Measurements from ENCODE around the gene COG5. TPM values are rescaled to one million over a fixed set of nuclear protein-coding genes. Genes with fewer than 3 reads are reported as not detected.

Gene COG5
- total RNA-seq, 1 donor from 2014 or later = 39.6 TPM

- ATAC-seq = no peak
- Histone ChIP-seq H3K27me3 (no peaks in the 10 kb centered on the region), H3K36me3 (peaks cover 61% of the 10 kb centered on the region), H3K4me3 (no peak overlapping the region), H3K27ac (no peak overlapping the region), H3K4me1 (peaks cover 4% of the 10 kb centered on the region), H3K9me3 (no peaks in the 10 kb centered on the region)
- TF ChIP-seq CTCF (IDR thresholded peaks at IDR 0.05) = no peak
- no peak for DNase-seq
- intact Hi-C loops (cut with DNase I) = no loop called here
These were observed 357.0 kb downstream of the COG5 start for GRCh38 chr7:107206706-107207105.

GRCh38 chr7:107206136-107206535 is 357.6 kb downstream of the COG5 start:
- DNase-seq = no peak
- Histone ChIP-seq H3K9me3 (no peaks in the 10 kb centered on the region), H3K27ac (no peak overlapping the region), H3K27me3 (no peaks in the 10 kb centered on the region), H3K4me3 (no peak overlapping the region), H3K4me1 (peaks cover 4% of the 10 kb centered on the region), H3K36me3 (peaks cover 67% of the 10 kb centered on the region)
- no peak for TF ChIP-seq CTCF (IDR thresholded peaks at IDR 0.05)
- no peak for ATAC-seq
- intact Hi-C loops (cut with DNase I) = no loop called here

- H3K36me3 ChIP-seq = peaks cover 82% of the 10 kb centered on the region
- peaks cover 11% of the 10 kb centered on the region for H3K4me1 ChIP-seq
- H3K9me3 ChIP-seq = no peaks in the 10 kb centered on the region
- no peak overlapping the region for H3K27ac ChIP-seq
- intact Hi-C loops (cut with DNase I) = no loop called here
- no peaks in the 10 kb centered on the region for H3K27me3 ChIP-seq
- DNase-seq (no peak), ATAC-seq (no peak)
- TF ChIP-seq CTCF (IDR thresholded peaks at IDR 0.05) = no peak
- no peak overlapping the region for H3K4me3 ChIP-seq
These were observed 360.1 kb downstream of the COG5 start for GRCh38 chr7:107203607-107204006.

GRCh38 chr7:107201795-107202450 is 361.8 kb downstream of the COG5 start:
- H3K27ac ChIP-seq = no peak overlapping the region
- ATAC-seq = peak; percentile 77
- H3K4me1 ChIP-seq = peaks cover 7% of the 10 kb centered on the region
- H3K36me3 ChIP-seq = peaks cover 98% of the 10 kb centered on the region
- no peaks in the 10 kb centered on the region for H3K9me3 ChIP-seq
- DNase-seq = no peak
- no peak overlapping the region for H3K4me3 ChIP-seq
- peak; percentile 37 for TF ChIP-seq CTCF (IDR thresholded peaks at IDR 0.05)
- intact Hi-C loops (cut with DNase I) = no loop called here
- no peaks in the 10 kb centered on the region for H3K27me3 ChIP-seq

GRCh38 chr7:107196834-107197610 is 366.7 kb downstream of the COG5 start:
- no peak overlapping the region for H3K4me3 ChIP-seq
- no peak for TF ChIP-seq CTCF (IDR thresholded peaks at IDR 0.05)
- H3K4me1 ChIP-seq = peaks cover 16% of the 10 kb centered on the region
- DNase-seq = no peak
- intact Hi-C loops (cut with DNase I) = no loop called here
- H3K9me3 ChIP-seq = no peaks in the 10 kb centered on the region
- H3K27me3 ChIP-seq = no peaks in the 10 kb centered on the region
- peak overlapping the region; percentile 71 for H3K27ac ChIP-seq
- ATAC-seq = peak; percentile 92
- peaks cover 92% of the 10 kb centered on the region for H3K36me3 ChIP-seq
